H1 (cell line): ENCODE measurements around the gene PHF13. TPM values are rescaled to one million over a fixed set of nuclear protein-coding genes. Genes with fewer than 3 reads are reported as not detected.

Experiments
- CTCF ChIA-PET: fragments of 300-600 bp; sonication (Branson Sonifier 250); formaldehyde crosslinking; loops from one replicate; lab custom pipeline; 2021; ENCODE audit not compliant: partially characterized antibody; lab: Charles Lee
- POLR2A ChIA-PET: fragments of 300-600 bp; sonication (Branson Sonifier 250); formaldehyde crosslinking; loops from one replicate; lab custom pipeline; 2021; ENCODE audit warnings: inconsistent platforms; ENCODE audit not compliant: partially characterized antibody; lab: Charles Lee
- DNase-seq, 2 experiments: peaks; one replicate each; pipeline versions ENCODE4 v3.0.0 to v3.0.0-alpha.2; 2010 to 2022; ENCODE audit warnings: low spot score in 2 of 2, low read depth in 1 of 2, mixed read lengths in 1 of 2
- FAIRE-seq: peaks from 2 replicates; lab custom pipeline; 2011; peaks lifted over from hg19 to GRCh38; lab: Jason Lieb, UNC
- H2AFZ ChIP-seq: 2 replicates; pipeline ENCODE4 v1.8.1; 2012; ENCODE audit warnings: low read length, inconsistent platforms
- H2AK5ac ChIP-seq: 2 replicates; pipeline ENCODE4 v1.6.1; 2013; ENCODE audit warnings: low read depth, low read length
- H2BK120ac ChIP-seq: replicated peaks from 2 replicates; pipeline ENCODE3; 2013; ENCODE audit warnings: low read depth, low read length, inconsistent platforms
- H2BK12ac ChIP-seq: 2 replicates; pipeline ENCODE4 v1.6.1; 2013; ENCODE audit warnings: low read depth, low read length
- H2BK15ac ChIP-seq: 2 replicates; pipeline ENCODE4 v1.6.1; 2013; ENCODE audit warnings: low read length
- H2BK20ac ChIP-seq: 2 replicates; pipeline ENCODE4 v1.6.1; 2013; ENCODE audit warnings: low read length
- H2BK5ac ChIP-seq: 2 replicates; pipeline ENCODE4 v1.6.1; 2013; ENCODE audit warnings: low read depth, low read length
- H3K14ac ChIP-seq: 2 replicates; pipeline ENCODE4 v1.6.1; 2013; ENCODE audit warnings: inconsistent platforms; ENCODE audit not compliant: insufficient read length
- H3K18ac ChIP-seq: 2 replicates; pipeline ENCODE4 v1.6.1; 2013; ENCODE audit warnings: low read length; ENCODE audit errors: extremely low read depth
- H3K23ac ChIP-seq: 2 replicates; pipeline ENCODE4 v1.6.1; 2013; ENCODE audit warnings: inconsistent platforms; ENCODE audit not compliant: insufficient read length
- H3K23me2 ChIP-seq: 2 replicates; pipeline ENCODE4 v1.6.1; 2013; ENCODE audit warnings: low read depth, low read length
- H3K27ac ChIP-seq: 2 replicates; pipeline ENCODE4 v1.6.1; 2011; ENCODE audit warnings: low read depth, low read length, inconsistent platforms
- H3K27me3 ChIP-seq, 4 experiments: replicated peaks in 1 of 4; 1 replicate in 1 of 4; 2 replicates in 3 of 4; pipeline versions ENCODE4 v1.6.1 to v1.8.1; 2011 to 2013; ENCODE audit warnings: low read length in 3 of 4, mild to moderate bottlenecking in 3 of 4, inconsistent platforms in 2 of 4, mixed read lengths in 2 of 4, moderate library complexity in 1 of 4; ENCODE audit not compliant: control insufficient read depth in 3 of 4, insufficient read depth in 3 of 4; ENCODE audit errors: extremely low read depth in 1 of 4
- H3K36me3 ChIP-seq, 4 experiments: 2 replicates each; pipeline versions ENCODE4 v1.6.1 to v1.8.1; 2011 to 2013; ENCODE audit warnings: mild to moderate bottlenecking in 4 of 4, low read length in 3 of 4, moderate library complexity in 2 of 4, control low read depth in 1 of 4, inconsistent platforms in 1 of 4; ENCODE audit not compliant: insufficient read depth in 4 of 4, control insufficient read depth in 2 of 4
- H3K4ac ChIP-seq: replicated peaks from 2 replicates; pipeline ENCODE3; 2013; ENCODE audit warnings: low read length, low read depth, mixed read lengths, inconsistent platforms; ENCODE audit not compliant: insufficient read length
- H3K4me1 ChIP-seq, 4 experiments: replicated peaks in 1 of 4; 1 replicate in 1 of 4; 2 replicates in 3 of 4; pipeline versions ENCODE4 v1.6.1 to v1.8.1; 2011 to 2013; ENCODE audit warnings: low read length in 3 of 4, inconsistent platforms in 2 of 4, mixed read lengths in 1 of 4; ENCODE audit not compliant: insufficient read depth in 4 of 4, control insufficient read depth in 3 of 4
- H3K4me2 ChIP-seq, 2 experiments: 2 replicates each; pipeline versions ENCODE4 v1.6.1 to v1.8.1; 2011 to 2013; ENCODE audit warnings: low read depth in 2 of 2, low read length in 2 of 2, control low read depth in 1 of 2, inconsistent platforms in 1 of 2, mild to moderate bottlenecking in 1 of 2; ENCODE audit not compliant: insufficient read depth in 1 of 2
- H3K4me3 ChIP-seq, 4 experiments: fragments of 200-600, 300-600 bp in 1 of 4; sonication (generic), shearing (Covaris generic), sonication (Bioruptor Twin) in 1 of 4; 2 replicates each; pipeline versions ENCODE4 v1.5.1 to v1.8.1; 2011 to 2016; ENCODE audit warnings: low read length in 4 of 4, low read depth in 3 of 4, control low read depth in 2 of 4, inconsistent platforms in 2 of 4, mild to moderate bottlenecking in 2 of 4, mixed read lengths in 1 of 4, moderate library complexity in 1 of 4; ENCODE audit not compliant: insufficient read depth in 2 of 4; ENCODE audit errors: extremely low read depth in 1 of 4
- H3K56ac ChIP-seq: replicated peaks from 2 replicates; pipeline ENCODE3; 2013; ENCODE audit warnings: low read depth, mild to moderate bottlenecking, mixed read lengths, low read length, inconsistent platforms; ENCODE audit not compliant: insufficient read length
- H3K79me1 ChIP-seq: 2 replicates; pipeline ENCODE4 v1.6.1; 2013; ENCODE audit warnings: low read depth, low read length, control low read depth
- H3K79me2 ChIP-seq, 2 experiments: 2 replicates each; pipeline versions ENCODE4 v1.6.1 to v1.8.1; 2012 to 2013; ENCODE audit warnings: low read length in 2 of 2, mild to moderate bottlenecking in 2 of 2, inconsistent platforms in 1 of 2; ENCODE audit not compliant: insufficient read depth in 2 of 2, control insufficient read depth in 1 of 2
- H3K9ac ChIP-seq, 4 experiments: replicated peaks in 1 of 4; 1 replicate in 1 of 4; 2 replicates in 3 of 4; pipeline versions ENCODE4 v1.6.1 to v1.8.1; 2011 to 2013; ENCODE audit warnings: low read depth in 3 of 4, low read length in 3 of 4, control low read depth in 2 of 4, mild to moderate bottlenecking in 2 of 4, moderate library complexity in 2 of 4, inconsistent platforms in 1 of 4; ENCODE audit errors: extremely low read depth in 1 of 4
- H3K9me3 ChIP-seq, 2 experiments: 2 replicates each; pipeline versions ENCODE4 v1.6.1 to v1.8.1; 2012 to 2013; ENCODE audit warnings: mild to moderate bottlenecking in 2 of 2, moderate library complexity in 2 of 2, control low read depth in 1 of 2, inconsistent platforms in 1 of 2, low read depth in 1 of 2, low read length in 1 of 2, mixed read lengths in 1 of 2; ENCODE audit not compliant: insufficient read depth in 2 of 2
- H4K20me1 ChIP-seq, 2 experiments: replicated peaks in 1 of 2; 2 replicates each; pipeline versions ENCODE3 to v1.8.1; 2011 to 2013; ENCODE audit warnings: inconsistent platforms in 2 of 2, low read length in 2 of 2, mild to moderate bottlenecking in 1 of 2; ENCODE audit not compliant: insufficient read depth in 2 of 2, control insufficient read depth in 1 of 2
- H4K5ac ChIP-seq: 2 replicates; pipeline ENCODE4 v1.6.1; 2013; ENCODE audit warnings: low read length, low read depth, mixed read lengths, inconsistent platforms; ENCODE audit not compliant: insufficient read length
- H4K8ac ChIP-seq: 2 replicates; pipeline ENCODE4 v1.8.0; 2013; ENCODE audit warnings: mild to moderate bottlenecking, moderate library complexity, low read length, inconsistent platforms; ENCODE audit not compliant: insufficient read depth; ENCODE audit errors: extremely low read depth
- H4K91ac ChIP-seq: replicated peaks from 2 replicates; pipeline ENCODE3; 2013; ENCODE audit warnings: low read length, mixed read lengths, inconsistent platforms; ENCODE audit not compliant: insufficient read length
- BACH1 ChIP-seq: IDR thresholded peaks from 2 replicates; pipeline ENCODE4 v1.6.1; 2012; ENCODE audit warnings: low read length, improper control_type of control experiment
- CTCF ChIP-seq, 3 experiments: IDR thresholded peaks; 1 replicate in 2 of 3; 2 replicates in 1 of 3; pipeline versions ENCODE4 v1.5.1 to v1.6.1; 2011; ENCODE audit warnings: low read length in 3 of 3, mild to moderate bottlenecking in 3 of 3, inconsistent platforms in 2 of 3, low read depth in 1 of 3, moderate library complexity in 1 of 3; ENCODE audit not compliant: insufficient read depth in 1 of 3; ENCODE audit errors: control extremely low read depth in 1 of 3
- MAFK ChIP-seq: IDR thresholded peaks from 2 replicates; pipeline ENCODE4 v1.6.1; 2012; ENCODE audit warnings: low read depth, mild to moderate bottlenecking, improper control_type of control experiment, low read length
- RBBP5 ChIP-seq: IDR thresholded peaks from 2 replicates; pipeline ENCODE4 v1.7.1; 2012; ENCODE audit warnings: low read depth, mild to moderate bottlenecking, inconsistent platforms, low read length, moderate library complexity, borderline replicate concordance
- WGBS, 2 experiments: shearing (Covaris generic) in 1 of 2; methylation state at CpG; one replicate each; pipeline versions ENCODE4 v1.1.6 to v1.1.7; 2013 to 2015; ENCODE audit warnings: low lambda C conversion rate in 2 of 2, mixed read lengths in 2 of 2, inconsistent platforms in 1 of 2, low coverage in 1 of 2, missing lambda C conversion rate in 1 of 2; ENCODE audit not compliant: insufficient replicate concordance in 2 of 2, insufficient coverage in 1 of 2, insufficient read length in 1 of 2; ENCODE audit errors: extremely low coverage in 1 of 2, missing lambda C conversion rate in 1 of 2; 5-methylcytosine and 5-hydroxymethylcytosine counted together
- polyA plus RNA-seq, 7 experiments: library from polyadenylated mRNA; depleted of rRNA in 3 of 7; stranded (reverse) in 5 of 7; unstranded in 2 of 7; fragments of >200 nt in 5 of 7; fragments of 200-250 nt in 2 of 7; gene quantifications; 1 replicate in 5 of 7; 2 replicates in 1 of 7; 4 replicates in 1 of 7; pipeline versions ENCODE4 v1.2.1 to v1.2.3, GENCODE V29; 2011 to 2013; ENCODE audit warnings: missing spikeins in 2 of 7, mixed read lengths in 2 of 7
- total RNA-seq: library from RNA; stranded (reverse); fragmentation: NEBNext Ultra II Directional; extraction: Animal tissue kit (Norgen Biotek cat#: 25700); gene quantifications from 2 replicates; pipeline ENCODE4 v1.2.1, GENCODE V29; 2021

The PHF13 gene
- total and polyA plus RNA-seq, 2 of the 8 experiments (the other 6 are each of a cell fraction or from before 2014, with no cell fraction given) = 11.7 to 39.6 TPM

GRCh38 chr1:6584126-6585080, 29.1 kb upstream of the PHF13 start:
- Histone ChIP-seq H4K91ac (no peak overlapping the region), H3K36me3 (peaks cover 0 to 17% (median 4%) of the 10 kb centered on the region in 4 experiments; a peak in 6 of 8 replicates), H3K79me1 (peaks cover 8% of the 10 kb centered on the region), H3K9ac (no peak overlapping the region), H3K23me2 (peaks cover 2% of the 10 kb centered on the region; the same call in 1 of the 2 replicates), H3K18ac (no peak overlapping the region), H2BK120ac (no peak overlapping the region), H3K14ac (no peak overlapping the region), H2AK5ac (no peak overlapping the region), H2AFZ (no peak overlapping the region), H3K79me2 (peaks cover 0 to 13% of the 10 kb centered on the region in 2 experiments; a peak in 1 of 4 replicates), H3K23ac (no peak overlapping the region), H4K8ac (no peak overlapping the region), H4K5ac (no peak overlapping the region), H3K56ac (no peak overlapping the region), H3K27ac (no peak overlapping the region), H3K4me3 (no peak overlapping the region), H3K4me2 (no peak overlapping the region), H3K4me1 (peaks cover 0 to 8% (median 7%) of the 10 kb centered on the region in 4 experiments; a peak in 6 of 7 replicates), H3K4ac (no peak overlapping the region), H2BK5ac (no peak overlapping the region), H3K27me3 (no peaks in the 10 kb centered on the region), H2BK20ac (no peak overlapping the region), H4K20me1 (peaks cover 2 to 24% of the 10 kb centered on the region in 2 experiments), H3K9me3 (no peaks in the 10 kb centered on the region), H2BK12ac (no peak overlapping the region), H2BK15ac (no peak overlapping the region)
- TF ChIP-seq BACH1 (0 out of 2 replicates have a peak, but pooled peaks have one; percentile 33), RBBP5 (no peak), MAFK (peak; percentile 91), CTCF (IDR thresholded peaks at IDR 0.05; ENCODE audit: control extremely low read depth in 1 of 3, insufficient read depth in 1 of 3, low read depth in 1 of 3, low read length in 3 of 3) (peak; percentile 10 to 47 (median 32); a peak in 2 of 4 replicates)
- WGBS, 2 experiments = 92% methylated on average over 21 of the region's 21 CpGs; no CpG with 5 or more reads in 1 of the 2 experiments
- DNase-seq = no peak
- ChIA-PET POLR2A (interaction anchor here (1.7 to 17.4 kb wide), 3 partner anchors 8 to 41 kb away, joined by 4 to 196 read pairs (median 4); partner anchors contain the start of genes KLHL21 and THAP3), CTCF (interaction anchor here (1.2 to 1.8 kb wide), 6 partner anchors 9 to 62 kb away, joined by 3 to 6 read pairs (median 4); partner anchors contain the start of genes NOL9 and TAS1R1)
- FAIRE-seq = no peak
